WTC11 (cell line): ENCODE results near the gene EVC. TPM values are rescaled to one million over a fixed set of nuclear protein-coding genes. Genes with fewer than 3 reads are reported as not detected.

Experiments used
- ATAC-seq: fragments of 200-7000 bp; cut with Tn5 transposase; 2 replicates; pipeline ENCODE4 v1.10.0; 2021; ENCODE audit warnings: mild to moderate bottlenecking, moderate library complexity
- CTCF ChIA-PET: fragments of 300-600 bp; sonication (Branson Sonifier 250); formaldehyde crosslinking; loops from one replicate; lab custom pipeline; 2021; ENCODE audit warnings: antibody characterized with exemption; lab: Charles Lee
- POLR2A ChIA-PET: fragments of 350-600 bp; sonication (Branson Sonifier 250); formaldehyde crosslinking; loops from one replicate; lab custom pipeline; 2021; ENCODE audit warnings: antibody characterized with exemption; lab: Charles Lee
- DNase-seq: peaks from one replicate; pipeline ENCODE4 v3.0.0; 2021; ENCODE audit warnings: low spot score
- H3K27ac Mint-ChIP-seq: 2 replicates; pipeline ENCODE4 v1.8.0; 2021; ENCODE audit warnings: mixed read lengths
- H3K27me3 Mint-ChIP-seq: 2 replicates; pipeline ENCODE4 v1.8.0; 2021; ENCODE audit warnings: low read depth, mild to moderate bottlenecking, moderate library complexity, mixed read lengths
- H3K36me3 Mint-ChIP-seq: 2 replicates; pipeline ENCODE4 v1.8.0; 2021; ENCODE audit warnings: mixed read lengths
- H3K4me1 Mint-ChIP-seq: 2 replicates; pipeline ENCODE4 v1.8.0; 2022; ENCODE audit warnings: mixed read lengths
- H3K4me3 Mint-ChIP-seq: 2 replicates; pipeline ENCODE4 v1.8.0; 2021; ENCODE audit warnings: mild to moderate bottlenecking, moderate library complexity, mixed read lengths
- H3K9me3 Mint-ChIP-seq: 2 replicates; pipeline ENCODE4 v1.8.0; 2021; ENCODE audit warnings: mixed read lengths
- ATF3 ChIP-seq: sonication (generic); formaldehyde crosslinking; conservative IDR thresholded peaks from 2 replicates; pipeline ENCODE4 v1.8.1; 2022; ENCODE audit warnings: mild to moderate bottlenecking, missing genetic modification reagents
- CTCF ChIP-seq: fragments of 200-600 bp; IDR thresholded peaks from 2 replicates; pipeline ENCODE4 v1.8.0; 2022; ENCODE audit warnings: antibody characterized with exemption
- ESRRA ChIP-seq: sonication (generic); formaldehyde crosslinking; IDR thresholded peaks from 2 replicates; pipeline ENCODE4 v1.8.1; 2022; ENCODE audit warnings: mild to moderate bottlenecking, missing genetic modification reagents, borderline replicate concordance
- ETV6 ChIP-seq: sonication (generic); formaldehyde crosslinking; IDR thresholded peaks from 2 replicates; pipeline ENCODE4 v1.8.1; 2022; ENCODE audit warnings: mild to moderate bottlenecking, missing genetic modification reagents
- FOXJ3 ChIP-seq: sonication (generic); formaldehyde crosslinking; IDR thresholded peaks from 2 replicates; pipeline ENCODE4 v1.9.0; 2021; ENCODE audit warnings: missing genetic modification reagents, mild to moderate bottlenecking, borderline replicate concordance
- GABPB1 ChIP-seq: sonication (generic); formaldehyde crosslinking; IDR thresholded peaks from 2 replicates; pipeline ENCODE4 v1.8.1; 2023; ENCODE audit warnings: mild to moderate bottlenecking, missing genetic modification reagents
- MYBL2 ChIP-seq: sonication (generic); formaldehyde crosslinking; IDR thresholded peaks from 2 replicates; pipeline ENCODE4 v1.8.1; 2023; ENCODE audit warnings: mild to moderate bottlenecking, moderate library complexity, missing genetic modification reagents
- PREB ChIP-seq: sonication (generic); formaldehyde crosslinking; IDR thresholded peaks from 2 replicates; pipeline ENCODE4 v1.8.1; 2022; ENCODE audit warnings: mild to moderate bottlenecking, missing genetic modification reagents, moderate library complexity, borderline replicate concordance
- SMAD3 ChIP-seq: sonication (generic); formaldehyde crosslinking; IDR thresholded peaks from 2 replicates; pipeline ENCODE4 v1.8.0; 2022; ENCODE audit warnings: missing genetic modification reagents, mild to moderate bottlenecking, borderline replicate concordance
- TEAD4 ChIP-seq: sonication (generic); formaldehyde crosslinking; IDR thresholded peaks from 2 replicates; pipeline ENCODE4 v1.8.0; 2022; ENCODE audit warnings: mild to moderate bottlenecking, missing genetic modification reagents
- USF2 ChIP-seq: sonication (generic); formaldehyde crosslinking; IDR thresholded peaks from 2 replicates; pipeline ENCODE4 v1.8.1; 2023; ENCODE audit warnings: mild to moderate bottlenecking, missing genetic modification reagents, moderate library complexity
- ZNF121 ChIP-seq: sonication (generic); formaldehyde crosslinking; IDR thresholded peaks from 2 replicates; pipeline ENCODE4 v1.8.0; 2023; ENCODE audit warnings: missing genetic modification reagents
- ZNF232 ChIP-seq: sonication (generic); formaldehyde crosslinking; IDR thresholded peaks from 2 replicates; pipeline ENCODE4 v1.8.0; 2022; ENCODE audit warnings: mild to moderate bottlenecking, missing genetic modification reagents
- ZNF281 ChIP-seq: sonication (generic); formaldehyde crosslinking; IDR thresholded peaks from 2 replicates; pipeline ENCODE4 v1.8.0; 2023; ENCODE audit warnings: mild to moderate bottlenecking, missing genetic modification reagents
- ZNF317 ChIP-seq: sonication (generic); formaldehyde crosslinking; IDR thresholded peaks from 2 replicates; pipeline ENCODE4 v1.8.1; 2023; ENCODE audit warnings: low read depth, mild to moderate bottlenecking, moderate library complexity, missing genetic modification reagents, borderline replicate concordance
- ZNF425 ChIP-seq: fragments of 250-450 bp; sonication (Bioruptor Pico); conservative IDR thresholded peaks from 2 replicates; pipeline ENCODE4 v1.9.0; 2021; ENCODE audit warnings: mild to moderate bottlenecking
- total RNA-seq: library from RNA; stranded (reverse); gene quantifications from 3 replicates; pipeline ENCODE4 v1.2.3, GENCODE V29; 2021

EVC gene
- total RNA-seq, 1 experiment from 2014 or later, result 12.5 TPM

- Mint-ChIP-seq H3K4me3 (no peak overlapping the region), H3K4me1 (no peaks in the 10 kb centered on the region; the same call in 1 of the 2 replicates), H3K27ac (no peak overlapping the region), H3K27me3 (no peaks in the 10 kb centered on the region), H3K9me3 (no peaks in the 10 kb centered on the region), H3K36me3 (peaks cover 82% of the 10 kb centered on the region)
- ChIA-PET CTCF (interaction anchor here (0.6 kb wide), 1 partner anchor 155 kb away, joined by 4 read pairs; no protein-coding TSS in a partner anchor), POLR2A (no interaction called here)
- no peak for ATAC-seq
- no peak for TF ChIP-seq ATF3 (CRISPR knock-in tag)
- no peak for DNase-seq
These were observed 114.5 kb downstream of the EVC start for GRCh38 chr4:5825321-5826041.

- Mint-ChIP-seq H3K4me1 (no peaks in the 10 kb centered on the region; the same call in 1 of the 2 replicates), H3K4me3 (no peak overlapping the region), H3K27ac (no peak overlapping the region; the same call in 1 of the 2 replicates), H3K27me3 (no peaks in the 10 kb centered on the region), H3K36me3 (peaks cover 76% of the 10 kb centered on the region), H3K9me3 (no peaks in the 10 kb centered on the region)
- DNase-seq, result no peak
- ChIA-PET CTCF (no interaction called here), POLR2A (no interaction called here)
- no peak for ATAC-seq
- no peak for TF ChIP-seq TEAD4 (CRISPR knock-in tag)
- no peak for TF ChIP-seq ZNF121
- no peak for TF ChIP-seq ETV6 (CRISPR knock-in tag)
- no peak for TF ChIP-seq MYBL2
- TF ChIP-seq ZNF425, result no peak
- no peak for TF ChIP-seq ZNF317 (CRISPR knock-in tag)
- no peak for TF ChIP-seq ESRRA (CRISPR knock-in tag)
- TF ChIP-seq PREB (CRISPR knock-in tag), result no peak
- no peak for TF ChIP-seq USF2 (CRISPR knock-in tag)
- no peak for TF ChIP-seq GABPB1 (CRISPR knock-in tag)
- no peak for TF ChIP-seq ZNF281 (CRISPR knock-in tag)
- no peak for TF ChIP-seq SMAD3 (CRISPR knock-in tag)
- TF ChIP-seq CTCF, result no peak
- TF ChIP-seq FOXJ3 (CRISPR knock-in tag), result no peak
- no peak for TF ChIP-seq ZNF232 (CRISPR knock-in tag)
These were observed 115.6 kb downstream of the EVC start for GRCh38 chr4:5826437-5827107.
